GM21423 (cell line): Measurements from ENCODE around the gene UPK1A.

Experiments used
- ATAC-seq: cut with Tn5 transposase; IDR thresholded peaks from one replicate; pipeline ENCODE4 v1.9.1; 2021; ENCODE audit warnings: mild to moderate bottlenecking, moderate library complexity; ENCODE audit not compliant: unreplicated experiment

The UPK1A gene

DNA sequence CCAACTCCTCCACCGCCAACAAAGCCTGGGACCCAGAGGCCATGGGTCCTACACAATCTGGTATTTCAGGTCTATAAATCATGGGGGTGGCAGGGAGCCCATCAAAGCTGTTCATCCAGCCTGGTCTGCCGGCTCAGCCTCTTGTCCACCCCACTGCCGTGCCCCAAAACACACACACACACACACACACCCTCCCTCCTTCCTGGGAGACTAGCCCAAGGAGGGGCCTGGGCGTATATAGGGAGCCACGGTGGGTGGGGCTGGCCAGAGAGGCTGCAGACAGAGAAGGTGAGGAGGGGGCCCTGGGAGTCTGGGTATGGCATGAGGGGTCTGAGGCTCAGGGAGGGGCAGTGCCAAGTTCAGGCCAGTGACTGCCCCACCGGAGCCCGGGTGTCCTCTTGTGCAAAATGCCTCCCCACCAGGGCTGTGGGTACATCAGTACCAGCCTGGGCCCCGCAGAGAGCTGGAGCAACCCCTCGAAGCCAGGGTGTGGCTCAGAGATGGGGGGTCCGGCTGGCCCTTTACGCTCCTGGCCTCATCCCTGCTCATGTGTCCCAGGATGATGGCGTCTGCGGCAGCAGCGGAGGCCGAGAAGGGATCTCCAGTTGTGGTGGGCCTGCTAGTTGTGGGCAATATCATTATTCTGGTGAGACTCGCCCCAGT, at the start of gene UPK1A:
TSS of gene UPK1A (plus strand) at position 267 of the 663 bp plus-strand sequence. CDS start at position 563, 296 bp downstream.
- no peak for ATAC-seq

DNA sequence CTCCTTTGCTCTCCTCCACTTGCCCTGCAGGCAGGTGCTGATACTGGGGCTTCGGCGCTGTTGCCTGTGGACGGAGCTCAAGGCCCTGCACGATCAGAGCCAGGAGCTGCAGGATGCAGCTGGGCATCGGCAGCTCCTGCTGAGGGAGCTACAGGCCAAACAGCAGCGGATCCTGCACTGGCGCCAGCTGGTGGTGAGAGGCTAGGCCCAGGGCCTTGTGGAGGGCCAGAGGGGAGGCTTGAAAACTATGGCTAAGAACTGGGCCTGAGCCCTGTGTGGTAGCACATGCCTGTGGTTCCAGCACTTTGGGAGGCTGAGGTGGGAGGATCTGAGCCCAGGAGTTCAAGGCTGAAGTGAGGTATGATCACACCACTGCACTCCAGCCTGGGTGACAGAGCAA, 47.5 kb upstream of the UPK1A start:
- ATAC-seq = no peak

DNA sequence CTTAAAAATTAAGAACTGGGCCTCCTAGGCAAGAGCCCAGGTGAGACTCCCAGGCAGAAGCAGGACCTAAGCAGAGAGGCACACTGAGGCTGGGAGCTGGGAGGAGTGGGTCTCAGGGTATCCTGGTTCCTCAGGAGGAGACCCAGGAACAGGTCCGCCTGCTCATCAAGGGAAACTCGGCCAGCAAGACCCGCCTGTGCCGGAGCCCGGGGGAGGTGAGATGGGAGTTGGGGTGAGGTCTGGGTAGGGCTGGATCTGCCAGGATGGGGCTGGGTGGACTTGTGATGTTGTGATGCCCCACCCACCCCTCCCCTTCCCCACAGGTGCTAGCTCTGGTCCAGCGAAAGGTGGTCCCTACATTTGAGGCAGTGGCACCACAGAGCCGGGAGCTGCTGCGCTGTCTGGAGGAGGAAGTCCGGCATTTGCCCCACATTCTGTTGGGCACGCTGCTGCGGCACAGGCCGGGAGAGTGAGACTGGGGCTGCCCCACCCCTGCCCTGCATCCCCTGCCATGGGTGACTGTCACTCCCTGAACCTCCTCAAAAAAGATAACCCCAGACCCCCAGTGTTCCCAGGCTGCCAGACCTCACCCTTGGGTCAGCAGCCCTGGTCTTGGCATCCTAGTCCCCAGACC, 46.9 kb upstream of the UPK1A start:
- no peak for ATAC-seq

DNA sequence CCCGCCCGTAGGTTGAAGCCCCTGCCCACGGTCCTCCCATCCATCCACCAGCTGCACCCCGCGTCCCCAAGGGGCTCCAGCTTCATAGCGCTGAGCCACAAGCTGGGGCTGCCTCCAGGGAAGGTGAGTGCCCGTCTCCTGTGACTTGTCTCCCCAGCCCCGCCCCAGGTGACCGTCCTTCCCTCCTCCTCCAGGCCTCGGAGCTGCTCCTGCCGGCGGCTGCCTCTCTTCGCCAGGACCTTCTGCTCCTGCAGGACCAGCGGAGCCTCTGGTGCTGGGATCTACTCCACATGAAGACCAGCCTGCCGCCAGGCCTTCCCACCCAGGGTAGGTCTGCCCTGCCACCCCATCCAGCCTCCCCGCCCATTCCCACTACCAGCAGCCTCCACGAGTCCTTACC, 46.3 kb upstream of the UPK1A start:
- ATAC-seq = no peak

DNA sequence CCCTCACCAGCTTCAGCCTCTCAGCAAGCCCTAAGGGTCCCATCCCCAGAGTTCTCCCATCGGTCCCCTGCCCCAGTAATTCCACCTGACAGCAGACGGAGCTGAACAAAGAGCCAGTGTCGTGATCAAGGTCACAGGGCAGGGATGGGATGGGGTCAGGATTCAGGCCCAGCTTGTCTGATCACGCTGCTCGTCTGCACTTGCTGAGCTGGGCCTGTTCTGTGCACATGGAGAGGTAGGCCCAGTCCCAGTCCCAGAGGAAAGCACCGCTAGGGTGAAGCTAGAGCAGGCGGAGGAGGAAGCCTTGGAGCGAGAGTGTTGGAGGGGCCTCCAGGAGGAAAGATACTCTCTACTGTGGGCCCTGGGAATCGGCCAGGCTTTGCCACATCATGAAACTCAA, 44.6 kb upstream of the UPK1A start:
- no peak for ATAC-seq

DNA sequence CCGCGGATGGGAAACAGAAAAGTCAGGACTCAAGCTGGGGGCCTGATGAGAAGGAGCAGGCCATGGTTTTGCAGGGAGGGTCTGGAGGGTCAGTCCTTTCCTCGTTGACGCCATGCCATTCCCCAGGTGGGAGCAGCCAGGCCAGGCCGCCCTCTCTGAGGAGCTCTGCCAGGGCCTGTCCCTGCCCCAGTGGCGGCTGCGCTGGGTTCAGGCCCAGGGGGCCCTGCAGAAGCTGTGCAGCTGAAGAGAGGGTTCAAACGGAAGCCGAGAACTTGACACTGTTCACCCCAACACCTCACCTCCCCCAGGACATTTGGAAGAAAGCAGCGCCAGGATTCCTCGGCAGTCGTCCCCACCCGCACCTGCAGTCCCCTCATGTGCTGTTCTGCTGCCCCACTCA, 43.6 kb upstream of the UPK1A start:
- ATAC-seq = no peak

DNA sequence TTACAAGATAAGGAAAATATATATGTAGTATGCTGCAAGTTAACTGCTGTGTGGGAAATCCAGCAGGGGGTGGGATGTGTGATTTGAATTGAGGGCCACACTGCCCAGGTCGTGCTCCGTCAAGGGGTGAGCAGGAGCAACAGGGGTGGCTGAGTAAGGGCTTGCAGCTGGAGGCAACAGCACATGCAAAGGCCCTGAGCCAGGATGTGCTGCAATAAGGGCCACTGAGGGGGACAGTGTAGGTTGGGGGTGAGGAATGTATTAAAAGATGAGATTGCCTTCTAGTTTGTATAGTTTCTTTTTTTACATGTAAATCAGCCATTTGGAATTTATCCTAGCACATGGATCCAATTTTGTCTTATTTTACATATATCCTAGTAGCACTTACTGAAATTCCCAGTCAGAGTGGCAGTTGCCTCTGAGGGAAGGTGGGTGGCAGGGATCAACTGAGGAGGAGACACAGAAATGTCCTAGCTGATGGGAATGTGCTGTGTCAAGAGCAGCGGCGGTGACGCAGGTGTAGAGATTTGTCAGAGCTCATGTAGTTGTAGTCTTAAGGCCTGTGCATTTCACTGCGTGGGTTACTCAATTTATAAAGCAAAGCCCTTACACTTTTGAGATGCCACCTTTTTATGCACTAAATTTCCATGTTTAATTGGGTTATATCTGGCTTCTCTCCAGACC, 42.8 kb upstream of the UPK1A start:
- no peak for ATAC-seq

DNA sequence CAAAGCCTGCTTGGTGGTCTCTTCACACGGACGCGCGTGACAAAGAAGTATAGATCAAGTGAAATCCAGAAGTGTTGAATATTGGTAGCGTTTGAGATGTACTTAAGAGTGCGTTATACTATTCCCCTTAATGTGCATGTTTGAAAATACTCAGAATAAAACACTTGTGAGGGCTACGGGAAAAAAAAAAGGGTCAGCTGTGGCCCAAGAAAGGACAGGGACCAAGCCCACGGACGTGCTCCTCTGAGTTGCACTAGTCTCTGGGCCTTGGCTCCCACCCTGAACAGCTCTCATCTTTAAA, 38.1 kb upstream of the UPK1A start:
- ATAC-seq = no peak

DNA sequence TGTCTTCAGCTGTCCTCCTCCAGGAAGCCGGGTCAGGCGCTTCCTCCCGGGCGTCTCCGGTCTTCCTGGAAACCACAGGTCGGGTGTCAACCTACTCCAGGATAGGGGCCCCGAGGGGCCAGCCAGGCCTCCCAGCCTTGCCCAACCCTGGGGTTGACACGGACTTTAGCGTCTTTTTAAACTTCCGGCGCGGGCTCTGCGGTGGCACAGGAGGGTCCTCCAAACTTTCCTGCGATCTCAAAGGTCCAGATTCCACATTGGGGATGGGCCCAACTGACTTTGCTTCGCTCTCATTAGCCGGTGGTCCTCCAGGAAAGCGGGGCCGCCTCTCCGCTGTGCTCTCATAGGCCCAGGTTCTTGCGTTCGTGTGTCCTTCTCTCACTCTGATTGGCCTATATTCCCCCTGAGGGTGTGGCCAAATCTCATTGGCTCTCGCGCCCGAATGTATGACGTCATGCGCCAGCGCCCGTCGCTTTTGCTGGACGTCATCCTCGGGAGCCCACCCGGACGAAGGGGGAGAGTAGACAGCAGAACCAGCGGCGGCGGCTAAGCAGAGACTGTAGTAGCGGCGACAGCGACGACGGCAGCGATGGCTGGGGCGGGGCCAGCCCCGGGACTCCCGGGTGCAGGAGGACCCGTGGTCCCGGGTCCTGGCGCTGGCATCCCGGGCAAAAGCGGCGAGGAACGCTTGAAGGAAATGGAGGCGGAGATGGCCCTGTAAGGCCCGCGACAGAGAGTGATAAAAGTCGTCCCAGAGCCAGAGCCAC, 37.6 kb upstream of the UPK1A start, which contains the start of gene RBM42:
TSS of gene RBM42 (plus strand) at position 472 of the 767 bp plus-strand sequence. CDS start at position 590, 118 bp downstream.
- peak; percentile 95 for ATAC-seq

DNA sequence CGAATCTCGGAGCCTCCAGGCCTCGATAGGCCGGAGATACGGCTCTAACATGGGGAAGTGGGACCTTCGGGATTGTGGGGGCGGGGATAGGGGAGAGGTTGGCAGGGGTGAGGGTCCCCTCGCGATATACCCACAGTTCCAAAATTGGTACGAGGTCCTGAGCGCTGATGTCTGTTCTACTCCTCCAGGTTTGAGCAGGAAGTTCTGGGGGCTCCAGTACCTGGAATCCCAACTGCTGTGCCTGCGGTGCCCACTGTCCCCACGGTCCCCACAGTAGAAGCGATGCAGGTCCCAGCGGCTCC, 37.0 kb upstream of the UPK1A start:
- ATAC-seq = peak; percentile 3

DNA sequence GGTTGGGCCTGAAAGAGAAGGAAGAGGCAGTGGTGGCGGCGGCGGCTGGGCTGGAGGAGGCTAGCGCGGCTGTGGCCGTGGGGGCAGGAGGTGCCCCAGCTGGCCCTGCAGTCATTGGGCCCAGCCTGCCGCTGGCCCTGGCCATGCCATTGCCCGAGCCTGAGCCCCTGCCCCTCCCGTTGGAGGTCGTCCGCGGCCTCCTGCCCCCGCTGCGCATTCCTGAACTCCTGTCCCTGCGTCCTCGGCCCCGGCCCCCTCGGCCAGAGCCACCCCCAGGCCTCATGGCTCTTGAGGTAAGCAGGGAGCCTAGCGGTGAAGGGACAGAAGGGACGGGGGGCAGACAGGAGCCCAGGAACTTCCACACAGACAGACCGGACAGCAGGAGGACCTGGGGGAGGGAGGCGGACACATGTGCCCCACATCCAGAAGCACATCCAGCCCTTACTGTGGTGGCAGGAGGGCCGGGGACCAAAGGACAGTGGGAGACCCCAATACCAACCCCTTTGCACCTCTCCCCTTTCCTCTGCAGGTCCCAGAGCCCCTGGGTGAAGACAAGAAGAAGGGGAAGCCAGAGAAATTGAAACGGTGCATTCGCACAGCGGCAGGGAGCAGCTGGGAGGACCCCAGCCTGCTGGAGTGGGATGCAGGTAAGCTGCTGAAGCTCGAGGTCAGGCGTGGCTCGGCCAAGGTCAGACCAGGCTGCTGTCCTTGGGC, 32.4 kb upstream of the UPK1A start:
- ATAC-seq = no peak

DNA sequence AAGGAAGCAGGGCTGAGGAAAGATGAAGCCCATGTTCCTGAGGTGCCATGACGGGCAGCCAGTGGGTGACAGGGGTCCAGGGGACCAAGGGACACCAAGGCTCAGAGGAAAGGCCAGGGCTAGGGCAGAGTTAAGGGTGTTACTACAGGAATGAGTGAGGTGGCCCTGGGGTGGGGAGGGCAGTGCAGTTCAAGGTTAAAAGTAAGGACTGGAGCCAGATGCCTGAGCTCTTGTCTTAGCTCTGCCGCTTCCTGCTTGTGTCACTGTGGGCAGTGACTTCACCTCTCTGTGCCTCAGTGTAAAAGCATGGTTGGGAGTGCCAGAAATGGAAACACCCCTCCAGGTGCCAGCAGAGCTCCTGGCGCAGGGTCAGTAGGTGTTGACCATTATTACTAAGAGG, 29.7 kb upstream of the UPK1A start:
- ATAC-seq = no peak

DNA sequence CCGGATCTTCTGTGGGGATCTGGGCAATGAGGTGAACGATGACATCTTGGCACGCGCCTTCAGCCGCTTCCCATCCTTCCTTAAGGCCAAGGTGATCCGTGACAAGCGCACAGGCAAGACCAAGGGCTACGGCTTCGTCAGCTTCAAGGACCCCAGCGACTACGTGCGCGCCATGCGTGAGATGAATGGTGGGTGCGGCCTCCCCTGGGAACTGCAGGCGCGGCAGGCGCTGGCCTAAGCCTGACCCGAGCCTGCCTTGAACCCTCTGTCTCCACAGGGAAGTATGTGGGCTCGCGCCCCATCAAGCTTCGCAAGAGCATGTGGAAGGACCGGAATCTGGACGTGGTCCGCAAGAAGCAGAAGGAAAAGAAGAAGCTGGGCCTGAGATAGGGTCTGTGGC, 29.2 kb upstream of the UPK1A start:
- ATAC-seq = no peak

DNA sequence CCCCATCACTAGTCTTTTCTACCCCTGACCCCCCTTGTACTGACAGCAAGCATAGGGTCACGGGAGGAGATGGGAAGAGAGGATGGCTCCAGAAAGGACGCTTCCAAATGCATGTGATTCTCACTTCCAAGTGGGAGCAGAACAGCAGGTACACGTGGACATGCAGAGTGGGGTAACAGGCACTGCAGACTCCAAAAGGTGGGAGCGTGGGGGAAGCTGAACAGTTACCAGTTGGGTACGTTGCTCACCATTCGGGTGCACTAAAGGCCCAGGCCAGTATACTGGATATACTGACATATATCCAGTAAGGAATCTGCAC, 27.0 kb upstream of the UPK1A start:
- no peak for ATAC-seq

DNA sequence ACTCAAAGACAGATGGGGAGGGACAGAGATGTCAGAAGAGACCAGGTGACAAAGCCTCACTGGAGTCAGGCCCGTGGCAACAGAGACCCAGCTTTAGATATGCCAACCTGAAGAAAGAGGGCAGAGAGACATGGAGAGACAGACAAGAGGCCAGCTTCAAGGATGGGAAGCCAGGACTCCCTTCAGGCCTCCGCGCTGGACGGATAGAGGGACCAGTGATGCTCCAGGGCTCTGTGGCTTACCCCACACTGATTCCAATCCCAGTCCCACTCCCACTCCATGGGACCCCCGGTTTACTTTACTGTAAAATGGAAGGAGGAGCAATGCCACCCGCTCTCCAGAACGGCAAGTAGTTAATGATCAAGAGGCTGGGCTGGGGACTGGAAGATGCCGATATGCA, 26.5 kb upstream of the UPK1A start:
- ATAC-seq = no peak

DNA sequence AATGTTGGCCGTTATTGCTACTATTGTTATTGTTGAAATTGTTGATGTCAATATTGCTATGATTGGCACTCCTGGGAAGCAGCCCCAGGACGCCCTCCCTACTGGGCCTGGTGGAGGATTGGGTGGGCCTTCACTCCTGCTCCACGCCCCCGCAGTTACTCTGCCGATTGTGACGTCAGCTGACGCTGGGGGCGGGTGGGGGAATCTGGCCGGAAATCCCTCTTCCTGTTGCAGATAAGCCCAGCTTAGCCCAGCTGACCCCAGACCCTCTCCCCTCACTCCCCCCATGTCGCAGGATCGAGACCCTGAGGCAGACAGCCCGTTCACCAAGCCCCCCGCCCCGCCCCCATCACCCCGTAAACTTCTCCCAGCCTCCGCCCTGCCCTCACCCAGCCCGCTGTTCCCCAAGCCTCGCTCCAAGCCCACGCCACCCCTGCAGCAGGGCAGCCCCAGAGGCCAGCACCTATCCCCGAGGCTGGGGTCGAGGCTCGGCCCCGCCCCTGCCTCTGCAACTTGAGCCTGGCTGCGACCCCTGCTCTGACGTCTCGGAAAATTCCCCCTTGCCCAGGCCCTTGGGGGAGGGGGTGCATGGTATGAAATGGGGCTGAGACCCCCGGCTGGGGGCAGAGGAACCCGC, 24.7 kb upstream of the UPK1A start, which contains the start of gene ETV2:
TSS of gene ETV2 (plus strand) at position 231 of the 637 bp plus-strand sequence. CDS start 716 bp downstream, outside the sequence.
- ATAC-seq = no peak

DNA sequence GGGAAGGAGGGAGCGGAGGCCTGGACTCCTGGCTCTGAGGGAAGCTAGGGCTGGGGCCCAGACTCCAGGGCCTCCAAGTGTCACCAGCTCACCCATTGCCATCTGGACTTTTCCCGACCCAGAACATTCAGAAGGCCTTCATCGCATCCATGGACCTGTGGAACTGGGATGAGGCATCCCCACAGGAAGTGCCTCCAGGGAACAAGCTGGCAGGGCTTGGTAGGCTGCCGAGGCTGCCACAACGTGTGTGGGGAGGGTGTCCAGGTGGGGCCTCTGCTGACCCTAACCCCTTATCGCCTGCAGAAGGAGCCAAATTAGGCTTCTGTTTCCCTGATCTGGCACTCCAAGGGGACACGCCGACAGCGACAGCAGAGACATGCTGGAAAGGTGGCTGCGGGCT, 24.0 kb upstream of the UPK1A start:
- ATAC-seq = no peak

DNA sequence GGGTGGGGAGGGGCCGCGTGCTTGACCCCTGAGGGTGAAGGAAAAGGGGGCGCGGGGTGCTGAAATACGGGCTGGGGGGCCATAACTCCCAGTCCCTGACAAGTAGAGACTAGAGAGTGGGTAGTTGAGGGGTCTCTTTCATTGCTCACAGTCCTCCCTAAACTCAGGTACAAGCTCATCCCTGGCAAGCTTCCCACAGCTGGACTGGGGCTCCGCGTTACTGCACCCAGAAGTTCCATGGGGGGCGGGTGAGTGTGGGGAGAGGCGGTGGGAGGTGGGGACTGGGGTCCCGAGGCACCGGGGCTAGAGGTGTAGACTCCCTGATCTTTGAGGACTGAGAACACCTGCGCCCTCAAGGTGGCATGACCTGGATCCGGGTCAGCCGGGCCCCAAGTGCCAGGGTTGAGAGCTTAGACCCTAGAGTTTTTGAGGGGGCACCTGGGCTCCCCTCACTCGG, 23.5 kb upstream of the UPK1A start:
- no peak for ATAC-seq

DNA sequence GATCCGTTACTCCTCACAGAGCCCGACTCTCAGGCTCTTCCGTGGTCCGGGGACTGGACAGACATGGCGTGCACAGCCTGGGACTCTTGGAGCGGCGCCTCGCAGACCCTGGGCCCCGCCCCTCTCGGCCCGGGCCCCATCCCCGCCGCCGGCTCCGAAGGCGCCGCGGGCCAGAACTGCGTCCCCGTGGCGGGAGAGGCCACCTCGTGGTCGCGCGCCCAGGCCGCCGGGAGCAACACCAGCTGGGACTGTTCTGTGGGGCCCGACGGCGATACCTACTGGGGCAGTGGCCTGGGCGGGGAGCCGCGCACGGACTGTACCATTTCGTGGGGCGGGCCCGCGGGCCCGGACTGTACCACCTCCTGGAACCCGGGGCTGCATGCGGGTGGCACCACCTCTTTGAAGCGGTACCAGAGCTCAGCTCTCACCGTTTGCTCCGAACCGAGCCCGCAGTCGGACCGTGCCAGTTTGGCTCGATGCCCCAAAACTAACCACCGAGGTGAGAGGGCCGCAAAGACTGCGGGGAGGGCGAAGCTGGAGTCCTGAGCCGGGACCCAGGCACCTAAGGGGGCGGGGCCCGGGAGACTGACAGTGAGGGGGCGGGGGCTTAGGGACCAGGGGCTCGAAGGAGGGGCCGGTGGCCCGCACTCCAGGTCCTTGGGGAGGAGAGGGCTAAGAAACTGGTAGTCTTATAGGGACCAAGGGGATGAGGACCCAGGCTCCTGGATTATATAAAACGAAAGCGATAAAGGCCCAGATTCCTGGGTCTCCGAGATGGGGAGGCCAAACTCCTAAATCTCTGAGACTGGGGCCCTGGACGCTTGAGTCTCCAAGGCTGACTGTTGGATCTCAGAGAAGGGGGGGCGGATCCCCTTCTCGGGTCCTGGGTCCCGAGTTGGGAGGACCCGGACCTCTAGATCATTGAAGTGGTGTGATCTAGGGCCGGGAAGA, 22.8 kb upstream of the UPK1A start:
- peak; percentile 26 for ATAC-seq
